GM18909 (cell line): Measurements from ENCODE around the gene RAD50.
A peak's percentile ranks its signal among the peaks of the same experiment; 100 is the strongest.
"Not testable (repeated sequence)": the region's sequence is repeated elsewhere in the genome, so short reads cannot be mapped to it uniquely, and the experiment has no call there.

Experiments used
- ATAC-seq: cut with Tn5 transposase; IDR thresholded peaks from one replicate; pipeline ENCODE4 v1.9.1; 2021; ENCODE audit warnings: mild to moderate bottlenecking; ENCODE audit not compliant: unreplicated experiment, poor library complexity

The RAD50 gene

DNA sequence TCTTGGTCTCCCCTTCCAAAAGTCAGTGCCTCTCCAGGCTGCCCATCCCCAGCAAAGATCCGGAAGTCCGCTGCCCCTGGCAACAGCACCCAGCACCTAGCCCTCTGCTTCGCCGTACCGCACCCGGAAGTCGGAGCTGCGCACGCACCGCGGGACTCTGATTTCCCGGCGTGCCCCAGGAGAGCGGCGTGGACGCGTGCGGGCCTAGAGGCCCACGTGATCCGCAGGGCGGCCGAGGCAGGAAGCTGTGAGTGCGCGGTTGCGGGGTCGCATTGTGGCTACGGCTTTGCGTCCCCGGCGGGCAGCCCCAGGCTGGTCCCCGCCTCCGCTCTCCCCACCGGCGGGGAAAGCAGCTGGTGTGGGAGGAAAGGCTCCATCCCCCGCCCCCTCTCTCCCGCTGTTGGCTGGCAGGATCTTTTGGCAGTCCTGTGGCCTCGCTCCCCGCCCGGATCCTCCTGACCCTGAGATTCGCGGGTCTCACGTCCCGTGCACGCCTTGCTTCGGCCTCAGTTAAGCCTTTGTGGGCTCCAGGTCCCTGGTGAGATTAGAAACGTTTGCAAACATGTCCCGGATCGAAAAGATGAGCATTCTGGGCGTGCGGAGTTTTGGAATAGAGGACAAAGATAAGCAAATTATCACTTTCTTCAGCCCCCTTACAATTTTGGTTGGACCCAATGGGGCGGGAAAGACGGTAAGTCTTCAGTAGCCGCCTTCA is at the start of gene RAD50:
Gene RAD50 (plus strand): TSS at position 215 of the 715 bp plus-strand sequence. CDS start 348 bp downstream, at position 563.
- ATAC-seq = peak; percentile 98

DNA sequence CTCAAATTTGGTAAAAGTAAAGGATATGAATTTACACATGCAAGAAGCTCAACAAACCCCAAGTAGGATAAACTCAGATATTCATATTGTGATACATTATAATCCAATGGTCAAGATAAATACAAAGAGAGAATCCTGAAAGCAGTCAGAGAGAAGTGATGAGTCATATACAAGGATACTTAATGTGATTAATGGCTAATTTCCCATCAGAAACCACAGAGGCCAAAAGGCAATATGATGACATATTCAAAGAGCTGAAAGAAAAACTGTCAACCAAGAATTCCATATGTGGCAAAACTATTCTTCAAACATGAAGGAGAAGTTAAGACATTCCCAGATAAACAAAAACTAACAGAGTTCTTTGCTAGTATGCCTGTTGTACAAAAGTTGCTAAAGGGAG is 46.7 kb upstream of the RAD50 start:
- ATAC-seq = no peak

DNA sequence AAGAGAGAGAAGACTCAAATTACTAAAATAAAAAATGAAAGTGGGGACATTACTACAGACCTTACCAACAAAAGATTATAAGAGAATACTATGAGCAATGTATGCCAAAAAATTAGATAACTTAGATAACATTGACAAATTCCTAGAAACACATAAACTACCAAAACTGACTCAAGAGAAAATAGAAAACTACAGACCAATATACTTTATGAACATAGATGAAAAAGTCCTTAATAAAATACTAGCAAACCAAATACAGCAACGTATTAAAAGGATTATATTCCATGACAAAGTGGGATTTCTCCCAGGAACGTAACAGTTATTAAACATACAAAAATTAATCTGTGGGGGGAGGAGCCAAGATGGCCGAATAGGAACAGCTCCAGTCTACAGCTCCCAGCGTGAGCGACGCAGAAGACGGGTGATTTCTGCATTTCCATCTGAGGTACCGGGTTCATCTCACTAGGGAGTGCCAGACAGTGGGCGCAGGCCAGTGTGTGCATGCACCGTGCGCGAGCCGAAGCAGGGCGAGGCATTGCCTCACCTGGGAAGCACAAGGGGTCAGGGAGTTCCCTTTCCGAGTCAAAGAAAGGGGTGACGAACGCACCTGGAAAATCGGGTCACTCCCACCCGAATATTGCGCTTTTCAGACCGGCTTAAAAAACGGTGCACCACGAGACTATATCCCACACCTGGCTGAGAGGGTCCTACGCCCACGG is 43.0 kb upstream of the RAD50 start:
- ATAC-seq = not testable (repeated sequence)

DNA sequence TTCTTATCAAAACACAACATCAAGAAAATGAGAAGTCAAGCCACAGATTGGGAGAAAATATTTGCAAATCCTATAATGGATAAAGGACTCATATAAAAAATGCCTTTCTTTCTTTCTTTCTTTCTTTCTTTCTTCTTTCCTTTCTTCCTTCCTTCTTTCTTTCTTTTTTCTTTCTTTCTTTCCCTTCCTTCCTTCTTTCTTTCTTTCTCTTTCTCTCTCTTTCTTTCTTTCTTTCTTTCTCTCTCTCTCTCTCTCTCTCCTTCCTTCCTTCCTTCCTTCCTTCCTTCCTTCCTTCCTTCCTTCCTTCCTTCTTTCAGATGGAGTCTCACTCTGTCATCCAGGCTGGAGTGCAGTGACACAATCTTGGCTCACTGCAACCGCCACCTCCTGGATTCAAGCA is 34.7 kb upstream of the RAD50 start:
- not testable (repeated sequence) for ATAC-seq

DNA sequence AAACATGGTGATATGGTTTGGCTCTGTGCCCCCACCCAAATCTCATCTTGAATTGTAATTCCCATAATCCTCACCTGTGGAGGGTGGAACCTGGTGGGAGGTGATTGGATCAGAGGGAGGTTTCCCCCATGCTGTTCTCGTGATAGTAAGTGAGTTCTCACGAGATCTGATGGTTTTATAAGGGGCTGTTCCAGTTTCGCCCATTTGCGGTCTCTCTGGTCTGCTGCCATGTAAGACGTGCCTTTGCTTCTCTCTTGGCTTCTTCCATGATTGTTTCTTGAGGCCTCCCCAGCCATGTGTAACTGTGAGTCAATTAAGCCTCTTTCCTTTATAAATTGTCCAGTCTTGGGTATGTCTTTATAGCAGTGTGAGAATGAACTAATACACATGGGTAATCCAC is 31.9 kb upstream of the RAD50 start:
- ATAC-seq = not testable (repeated sequence)

DNA sequence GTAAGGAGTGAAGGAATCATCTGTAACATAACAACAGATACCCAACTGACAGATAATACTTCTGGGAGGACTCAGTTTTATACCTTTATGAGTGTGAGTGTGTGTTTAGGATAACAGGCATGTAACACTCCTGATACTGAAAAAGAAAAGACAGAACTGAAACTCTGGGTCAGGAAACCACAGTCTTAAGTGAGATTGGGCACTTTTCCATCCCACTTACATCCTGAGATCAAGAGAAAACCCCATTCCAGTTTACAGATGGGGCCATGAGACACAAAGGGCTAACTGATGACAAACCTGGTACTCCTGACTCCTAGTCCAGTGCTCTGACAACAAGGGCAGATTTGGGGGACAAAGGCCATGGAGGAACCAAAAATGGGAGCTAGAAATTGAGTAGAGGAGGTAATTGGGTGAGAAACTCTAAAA is 31.5 kb upstream of the RAD50 start:
- peak; percentile 79 for ATAC-seq

DNA sequence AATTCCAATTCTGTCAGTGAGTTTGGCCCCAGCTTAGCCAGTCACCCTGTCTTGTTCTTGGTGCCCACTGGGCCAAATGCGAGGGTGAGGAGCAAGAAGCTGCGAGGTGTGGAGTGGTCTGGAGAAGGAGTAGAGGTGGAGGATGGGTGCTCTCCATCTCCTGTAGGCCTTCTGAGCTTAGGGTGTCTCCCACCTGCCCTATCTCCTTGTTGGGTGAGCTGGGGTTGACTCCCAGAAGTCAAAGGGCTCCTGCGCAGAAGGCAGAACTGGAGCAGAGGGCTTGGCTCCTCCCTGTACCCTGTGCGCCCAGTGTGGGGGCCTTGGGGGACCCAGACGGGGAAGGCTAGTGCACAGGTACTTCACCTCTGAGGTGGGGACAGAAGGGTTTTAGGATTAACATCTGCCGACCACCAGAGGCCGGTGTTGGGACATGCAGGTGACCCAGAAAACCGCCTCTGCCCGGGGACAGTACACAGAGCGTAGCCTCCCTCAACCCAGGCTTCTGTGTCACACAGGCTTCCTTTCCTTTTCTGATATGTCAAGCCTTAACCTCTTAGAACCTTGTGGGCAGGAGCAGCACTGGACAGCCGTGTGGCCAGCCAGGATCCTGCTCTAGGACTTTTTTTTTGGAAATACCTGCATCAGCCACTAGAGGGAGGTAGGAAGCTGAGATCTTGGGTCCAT is 30.3 kb upstream of the RAD50 start:
- peak; percentile 47 for ATAC-seq

DNA sequence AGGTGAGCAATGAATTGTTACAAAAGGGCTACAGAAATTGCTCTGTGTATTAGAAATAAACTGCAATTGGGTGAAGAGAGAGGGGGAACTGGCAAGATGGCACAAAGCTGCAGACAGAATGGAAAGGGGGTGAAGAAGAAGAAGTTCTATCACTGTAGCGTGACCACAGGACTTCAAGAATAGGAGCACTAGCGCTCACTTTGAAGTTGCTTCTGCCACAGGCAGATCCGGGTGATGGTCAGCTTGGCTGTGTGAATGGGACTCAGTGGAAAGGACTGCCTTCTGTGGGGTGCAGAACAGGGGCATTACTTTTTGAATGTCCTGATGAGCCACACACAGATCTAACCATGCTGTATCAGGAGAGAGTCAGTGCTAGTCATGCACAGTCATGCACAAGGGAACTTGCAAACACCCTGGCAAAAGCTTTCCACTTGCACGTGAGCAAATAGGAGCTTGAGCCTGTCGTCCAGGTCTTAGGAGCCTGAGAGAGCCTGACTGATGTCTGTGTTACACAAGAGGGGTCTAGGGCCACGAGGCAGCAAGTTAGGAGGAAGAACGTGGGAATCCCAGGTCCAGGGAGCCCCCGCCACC is 29.7 kb upstream of the RAD50 start:
- ATAC-seq = no peak

DNA sequence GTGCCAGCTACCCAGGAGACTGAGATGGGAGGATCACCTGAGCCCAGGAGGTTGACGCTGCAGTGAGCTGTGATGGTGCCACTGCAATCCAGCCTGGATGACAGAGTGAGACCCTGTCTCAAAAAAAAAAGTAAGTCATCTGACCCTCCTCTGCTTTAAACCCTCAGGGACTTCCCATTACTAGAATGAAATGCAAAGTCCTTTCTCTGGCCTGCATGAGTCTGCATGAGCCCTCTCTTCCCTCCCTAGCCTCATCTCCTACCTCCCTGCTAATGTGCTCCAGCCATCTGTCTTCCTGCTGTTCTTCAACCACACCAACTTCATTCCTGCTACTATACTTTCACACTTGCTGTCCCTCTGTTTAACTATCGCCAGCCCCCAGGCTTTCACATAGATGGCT is 28.8 kb upstream of the RAD50 start:
- ATAC-seq = no peak

DNA sequence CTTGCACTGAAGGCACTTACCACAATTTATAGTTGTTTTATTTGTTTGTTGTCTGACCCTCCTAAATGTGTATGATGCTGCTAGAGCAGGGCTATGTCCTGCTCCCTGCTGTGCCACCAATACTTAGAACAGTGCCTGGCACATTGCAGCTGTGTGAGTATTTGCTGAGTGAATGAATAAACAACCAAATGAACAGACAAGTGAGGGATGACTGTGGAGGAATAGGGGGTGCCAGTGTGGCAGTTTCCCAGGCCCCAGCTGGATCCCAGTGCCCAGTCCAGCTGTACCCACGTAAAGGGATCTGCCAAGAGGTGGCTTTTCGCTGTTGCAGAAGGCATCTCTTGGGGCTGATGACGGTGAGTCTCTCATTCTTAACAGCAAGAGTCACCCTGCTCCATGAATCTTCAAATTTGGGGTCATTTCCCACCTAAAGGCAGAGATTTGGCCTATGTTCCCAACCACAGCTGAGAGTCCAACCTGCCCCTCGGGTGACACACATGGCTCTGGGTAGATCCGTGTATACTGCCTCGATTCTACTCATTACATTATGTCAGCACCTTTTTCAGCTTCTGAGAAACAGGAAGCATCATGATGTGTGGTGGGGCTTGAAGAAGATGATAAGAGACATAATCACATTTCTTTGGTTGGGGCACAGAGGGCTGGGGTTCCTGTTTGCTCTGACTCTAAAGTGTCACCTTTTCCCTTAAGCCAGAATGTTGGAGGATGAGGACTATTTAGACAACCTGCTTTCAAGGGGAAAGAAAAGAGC is 27.7 kb upstream of the RAD50 start:
- ATAC-seq = no peak

DNA sequence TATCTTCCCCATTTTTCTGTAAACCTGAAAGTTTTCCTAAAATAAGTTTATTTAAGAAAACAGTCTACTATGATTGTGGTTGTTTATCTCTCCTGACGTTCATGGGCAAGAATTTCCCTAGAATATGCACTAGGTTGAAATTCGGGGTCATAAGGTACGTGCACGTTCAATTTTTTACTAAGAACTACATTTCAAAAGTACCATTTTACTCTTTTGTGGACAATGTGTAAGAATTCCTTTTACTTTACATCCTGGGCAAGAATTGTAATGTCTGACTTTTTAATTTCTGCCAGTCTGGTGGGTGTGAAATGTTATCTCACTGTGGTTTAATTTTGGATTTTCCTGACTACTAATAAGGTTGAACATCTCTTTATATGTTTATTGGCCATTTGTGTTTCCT is 25.8 kb upstream of the RAD50 start:
- no peak for ATAC-seq

DNA sequence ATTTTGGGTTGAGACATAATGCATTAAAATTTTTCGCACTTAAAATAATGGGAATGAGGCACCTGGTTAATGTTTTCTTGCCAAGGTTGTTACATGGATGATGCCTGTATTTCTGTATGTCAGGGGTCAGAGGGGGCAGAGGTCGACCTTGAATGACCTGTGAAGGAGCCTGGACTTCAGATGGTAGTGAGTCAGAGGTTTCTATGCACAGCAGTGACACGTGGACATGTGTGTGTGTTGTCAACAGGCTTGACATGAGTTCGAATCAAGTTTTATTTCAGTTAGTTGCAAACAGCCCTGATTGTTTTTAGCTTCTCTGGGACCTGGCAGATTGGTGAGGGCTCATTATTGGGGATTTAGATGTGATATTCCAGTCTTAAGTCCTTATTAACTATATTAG is 17.1 kb upstream of the RAD50 start:
- ATAC-seq = no peak

DNA sequence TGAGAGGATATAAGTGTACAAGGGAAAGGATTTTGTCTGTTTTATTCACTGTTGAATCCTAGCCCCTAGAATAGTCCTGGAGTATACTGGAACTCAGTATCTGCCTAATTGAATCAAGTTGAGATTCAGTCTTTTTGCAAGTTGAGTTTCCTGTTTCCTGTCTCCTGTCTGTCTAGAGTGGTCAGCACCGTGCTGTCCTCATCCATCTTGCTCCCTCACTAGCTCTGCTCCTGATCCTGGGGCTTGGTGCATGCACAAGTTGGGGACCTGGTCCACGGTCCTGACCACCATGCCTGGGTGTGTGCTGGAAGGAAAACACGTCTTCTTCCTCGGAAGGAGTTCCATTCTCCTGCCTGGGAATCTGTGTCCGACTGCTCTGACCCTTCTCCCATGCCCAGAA is 16.6 kb upstream of the RAD50 start:
- no peak for ATAC-seq

DNA sequence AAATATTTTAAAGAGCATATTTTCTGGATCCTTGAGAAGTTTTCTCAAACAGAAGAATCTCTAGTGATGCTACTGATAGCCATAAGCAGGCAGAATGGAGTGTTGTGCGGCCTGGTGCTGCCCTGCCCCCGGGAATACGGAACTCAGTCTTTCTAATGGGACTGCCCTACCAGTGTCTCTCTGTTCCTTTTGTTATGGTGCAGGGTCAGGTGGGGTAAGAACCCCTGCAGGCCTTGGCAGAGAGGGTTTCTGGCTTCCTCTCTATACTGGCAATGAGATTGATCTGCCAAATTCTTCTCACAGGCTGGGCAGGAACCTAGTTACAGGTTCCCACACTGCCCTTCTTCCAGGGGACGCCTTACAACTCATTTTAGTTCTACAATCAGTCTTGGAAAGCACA is 16.0 kb upstream of the RAD50 start:
- ATAC-seq = no peak

DNA sequence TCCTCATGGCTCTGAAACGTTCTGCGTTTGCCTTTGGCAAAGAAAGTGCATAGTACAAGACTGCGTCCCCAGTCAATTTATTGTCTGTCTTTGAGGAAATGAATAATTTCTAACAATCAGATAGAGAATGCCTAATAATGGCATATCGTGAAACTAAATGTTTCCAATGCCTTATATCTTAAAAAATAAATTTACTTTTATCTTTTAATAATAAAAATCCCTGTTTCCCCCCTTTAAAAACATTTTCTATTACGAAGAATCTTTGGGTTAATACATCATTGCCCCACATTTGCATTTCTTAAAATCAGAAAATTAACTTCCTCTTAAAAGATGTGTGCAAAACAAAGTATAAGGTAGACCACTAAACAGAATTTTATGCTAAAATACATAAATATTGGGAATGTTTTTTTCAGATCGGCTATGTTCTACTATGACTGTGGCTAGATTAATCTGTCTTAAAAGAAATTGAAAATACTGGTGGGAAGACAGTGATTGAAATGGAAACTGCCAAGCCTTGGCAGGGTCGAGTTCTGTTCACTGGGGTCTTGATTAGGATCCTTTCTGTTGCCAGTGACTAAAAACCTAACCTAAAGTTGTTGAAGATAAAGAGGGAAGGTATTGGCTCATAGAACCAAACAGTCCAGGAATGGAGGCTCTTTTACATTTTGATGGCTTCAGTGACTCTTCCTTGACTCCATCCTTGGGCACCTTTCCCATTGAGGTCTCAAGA is 13.1 kb upstream of the RAD50 start, which contains the start of gene IL5:
Gene IL5 (minus strand): TSS at position 51 of the 730 bp plus-strand sequence. CDS start 44 bp downstream, at position 7.
- ATAC-seq = no peak

DNA sequence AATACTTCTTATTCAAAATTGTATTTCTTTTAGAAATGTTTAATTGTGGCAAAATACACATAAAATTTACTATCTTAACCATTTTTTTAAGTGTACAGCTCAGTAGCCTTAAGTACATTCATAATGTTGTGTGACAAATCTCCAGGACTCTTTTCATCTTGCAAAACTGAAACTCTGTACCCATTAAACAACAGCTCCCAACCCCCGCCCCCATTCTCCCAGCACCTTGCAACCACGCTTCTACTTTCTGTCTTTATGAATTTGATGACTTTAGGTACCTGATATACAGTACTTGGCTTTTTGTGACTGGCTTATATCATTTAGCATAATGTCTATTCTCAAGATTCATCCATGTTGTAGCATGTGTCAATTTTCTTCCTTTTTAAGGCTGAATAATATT is 10.7 kb upstream of the RAD50 start:
- no peak for ATAC-seq

DNA sequence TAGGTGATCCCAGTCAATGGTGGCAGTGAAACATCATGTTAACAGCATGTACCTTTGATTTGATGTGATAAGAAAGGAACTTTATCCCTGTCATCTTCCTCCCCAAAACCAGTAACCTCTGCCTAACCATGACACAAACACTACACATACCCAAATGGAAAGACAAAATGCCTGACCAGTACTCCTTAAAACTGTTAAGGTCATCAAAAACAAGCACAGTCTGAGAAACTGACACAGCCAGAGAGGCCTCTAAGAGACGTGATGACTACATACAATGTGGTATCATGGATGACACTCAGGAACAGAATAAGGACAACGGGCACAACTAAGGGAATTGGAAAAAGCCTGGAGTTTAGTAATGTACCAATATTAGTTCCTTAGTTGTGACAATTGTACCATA is 9.5 kb upstream of the RAD50 start:
- no peak for ATAC-seq

DNA sequence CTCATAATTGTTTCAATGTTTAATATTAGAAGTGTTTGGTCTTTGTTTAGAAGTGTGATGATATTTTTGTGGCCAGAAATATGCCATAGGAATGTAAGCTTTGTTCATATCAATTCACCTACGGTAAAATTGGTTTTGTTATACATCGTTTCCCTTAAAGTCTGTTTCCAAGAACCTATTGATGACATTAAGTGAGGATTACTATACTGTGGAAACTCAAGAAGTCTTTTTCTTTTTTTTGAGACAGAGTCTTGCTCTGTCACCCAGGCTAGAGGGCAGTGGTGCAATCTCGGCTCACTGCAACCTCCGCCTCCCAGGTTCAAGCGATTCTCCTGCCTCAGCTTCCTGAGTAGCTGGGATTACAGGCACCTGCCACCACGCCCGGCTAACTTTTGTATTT is 7.9 kb upstream of the RAD50 start:
- not testable (repeated sequence) for ATAC-seq

DNA sequence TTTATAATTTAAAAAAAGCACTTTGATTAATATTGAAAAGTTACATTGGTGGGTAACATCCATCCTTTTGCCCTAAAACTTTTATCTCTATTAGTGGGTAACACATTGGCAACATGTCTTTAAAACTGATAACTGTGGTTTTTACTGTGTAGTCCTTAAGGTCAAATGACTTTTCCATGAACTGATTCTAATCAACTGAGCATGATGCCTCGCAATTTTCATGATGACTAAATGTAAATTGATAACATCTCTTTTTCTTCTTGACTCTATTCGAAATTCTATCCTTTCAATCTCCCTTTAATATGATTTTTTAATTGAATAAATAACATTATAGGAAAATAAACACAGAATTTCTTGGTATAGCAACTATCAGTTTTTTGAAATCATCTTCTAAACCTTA is 7.2 kb upstream of the RAD50 start:
- ATAC-seq = no peak
